ENCODE data around the gene OGA. TPM values are rescaled to one million over a fixed set of nuclear protein-coding genes. Genes with fewer than 3 reads are reported as not detected.

OGA gene
- 46.4 and 57.8 TPM in 2 replicates for total RNA-seq (2014; rRNA removed; shearing (Covaris generic))
- 39.7 and 50.8 TPM in 2 replicates for polyA plus RNA-seq (2015; cell fraction: cytosol; rRNA removed)
- polyA plus RNA-seq (2015; cell fraction: nucleus; rRNA removed) = 179 and 208 TPM in 2 replicates

DNA sequence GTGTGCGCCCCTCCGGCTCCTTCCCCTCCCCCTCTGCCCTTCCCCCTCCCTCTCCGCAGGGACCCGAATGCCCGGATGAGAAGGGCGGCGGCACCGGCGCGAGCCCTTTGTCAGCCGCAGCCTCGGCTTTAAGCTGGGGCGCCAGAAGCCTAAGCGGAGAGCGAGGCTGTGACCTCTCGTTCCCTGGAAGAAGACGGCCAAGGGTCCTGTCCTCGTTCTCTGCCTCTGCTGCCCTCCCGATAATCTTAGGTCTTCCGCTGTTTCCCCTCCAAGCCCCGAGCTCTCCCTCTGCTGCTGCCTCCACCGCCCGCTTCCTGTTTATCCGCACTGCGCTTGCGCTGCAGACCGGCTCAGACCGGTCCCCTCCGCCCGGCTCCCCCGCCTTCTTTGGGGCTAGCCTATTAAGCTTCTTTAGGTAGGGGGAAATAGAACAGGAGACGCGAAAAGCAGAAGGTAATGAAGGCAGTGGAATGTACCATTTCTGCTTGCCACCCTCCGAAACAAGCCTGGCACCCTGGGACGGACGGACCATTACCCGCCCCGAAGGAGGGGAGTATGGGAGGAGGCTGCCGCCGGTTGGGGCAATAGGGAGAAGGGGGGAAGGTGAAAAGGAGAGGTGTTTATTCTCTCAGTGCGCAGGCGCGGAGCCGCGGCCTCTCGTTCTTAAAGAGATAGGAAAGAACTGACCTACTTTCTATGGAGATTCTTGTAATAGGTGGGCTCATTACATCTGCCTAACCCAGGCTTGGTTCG lies at the start of gene OGA:
TSS of gene OGA (minus strand) at position 326 of the 753 bp plus-strand sequence. CDS start 422 bp downstream, outside the sequence.
- in situ Hi-C loops (cut with HindIII; ENCODE audit: low pct_unique_long_range_greater_than_20kb, low sequenced_read_pairs) = no loop called here
- peak; percentile 98 for DNase-seq (ENCODE audit: low read depth, low spot score)

DNA sequence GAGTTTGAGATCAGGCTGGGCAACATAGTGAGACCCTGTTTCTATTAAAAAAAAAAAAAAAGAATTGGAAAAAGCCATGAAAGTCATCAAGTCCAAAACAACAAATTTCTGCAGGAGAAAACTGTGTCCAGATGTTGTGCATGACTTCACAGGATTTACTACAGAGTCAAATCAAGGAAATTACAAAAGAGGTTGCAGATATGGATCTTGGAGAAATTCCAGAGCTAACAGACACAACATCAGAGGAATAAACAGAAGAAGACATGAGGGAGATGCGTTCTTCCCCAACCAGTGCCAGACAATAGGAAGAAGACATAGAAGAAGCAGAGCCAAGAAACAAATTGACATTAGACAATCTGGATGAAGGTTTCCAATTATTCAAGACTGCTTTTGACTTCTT lies 49.7 kb upstream of the OGA start:
- in situ Hi-C loops (cut with HindIII; ENCODE audit: low pct_unique_long_range_greater_than_20kb, low sequenced_read_pairs) = no loop called here

DNA sequence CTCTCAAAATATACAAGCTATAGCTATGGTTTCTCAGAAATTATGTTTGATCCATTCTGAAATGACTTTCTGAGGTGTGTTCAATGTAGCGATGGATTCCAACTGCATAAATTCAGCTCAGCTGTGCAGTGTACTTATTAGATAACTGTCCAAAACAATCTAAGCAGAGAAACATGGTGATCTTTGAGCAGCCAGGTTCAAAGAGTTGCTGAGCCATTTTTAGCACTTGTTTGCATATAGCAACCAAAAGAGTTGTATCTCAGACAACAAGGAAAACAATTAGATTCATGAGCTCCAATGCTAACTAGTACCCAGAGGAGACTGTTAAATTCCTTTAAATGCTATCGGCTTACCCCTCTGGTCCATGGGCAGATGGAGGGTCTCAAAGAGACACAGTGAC lies 41.3 kb upstream of the OGA start:
- in situ Hi-C loops (cut with HindIII; ENCODE audit: low pct_unique_long_range_greater_than_20kb, low sequenced_read_pairs) = no loop called here
- DNase-seq (ENCODE audit: low read depth, low spot score) = no peak

More for the DNA sequence above, 49.7 kb upstream of the OGA start:
- no peak for DNase-seq (ENCODE audit: low read depth, low spot score)

DNA sequence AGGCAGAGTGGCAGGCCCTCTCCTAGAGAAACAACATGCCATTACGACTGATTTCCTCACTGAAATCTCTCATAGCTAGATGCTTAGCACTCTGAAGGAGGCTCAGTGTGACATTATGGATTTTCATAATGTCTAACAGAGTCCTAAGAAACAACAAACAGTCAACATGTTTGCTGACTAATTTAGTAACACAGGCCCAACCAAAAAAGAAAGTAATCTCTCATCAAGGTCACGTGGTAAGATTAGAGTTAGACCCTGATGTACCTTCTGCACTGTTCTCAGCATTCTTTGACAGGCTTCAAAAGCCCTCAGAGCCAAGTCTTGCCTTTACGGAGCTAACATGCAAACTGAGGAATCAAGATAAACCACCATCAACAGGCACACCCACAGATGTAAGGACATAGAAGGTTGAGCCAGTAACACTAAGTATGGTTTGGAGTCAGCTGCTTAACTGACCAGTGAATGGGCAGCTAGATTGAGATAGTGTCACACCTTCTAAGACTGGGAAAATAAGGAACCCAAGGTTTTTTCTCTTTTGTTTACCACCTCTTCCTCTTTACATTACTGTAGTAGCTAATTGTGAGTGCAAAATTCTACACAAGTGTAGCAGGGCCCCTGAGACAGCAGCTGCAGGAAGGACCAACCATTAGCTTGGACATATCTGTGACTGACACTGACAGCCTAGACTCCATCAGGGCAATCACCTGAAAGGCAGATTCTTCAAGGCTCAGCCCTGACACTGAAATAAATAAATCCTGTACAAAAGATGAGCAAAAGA lies 40.7 kb upstream of the OGA start:
- no peak for DNase-seq (ENCODE audit: low read depth, low spot score)
- in situ Hi-C loops (cut with HindIII; ENCODE audit: low pct_unique_long_range_greater_than_20kb, low sequenced_read_pairs) = no loop called here

DNA sequence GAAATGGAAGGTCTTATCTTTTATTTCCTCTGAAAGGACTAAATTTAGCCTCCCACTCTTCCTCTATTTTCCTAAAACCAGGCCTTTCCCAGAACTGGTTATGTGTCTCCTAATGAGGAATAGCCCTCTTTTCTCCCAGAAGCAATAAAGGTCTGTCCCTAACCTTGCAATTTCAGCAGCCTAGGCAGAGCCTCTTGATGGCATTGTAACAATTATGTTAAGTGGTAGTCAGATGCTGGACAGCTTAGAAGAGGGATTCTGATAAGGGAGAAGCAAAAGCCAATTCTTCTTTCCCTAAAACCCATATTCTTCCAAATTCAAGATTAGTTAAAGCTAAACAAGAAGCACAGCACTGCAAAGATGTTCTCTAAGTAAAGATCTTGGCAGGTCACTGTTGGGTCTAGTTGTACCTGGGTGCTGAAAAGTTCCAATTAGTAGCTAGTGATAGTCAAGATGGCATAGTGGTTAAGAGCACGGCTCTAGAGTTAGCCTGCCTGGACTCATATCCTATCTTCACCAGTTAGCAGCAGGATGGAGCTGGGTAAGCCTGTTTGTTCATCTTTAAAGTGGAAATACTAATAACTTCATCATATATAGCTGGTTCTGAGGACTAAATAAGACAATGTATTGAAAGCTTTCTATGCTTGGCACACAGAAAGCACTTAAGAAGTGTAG lies 39.7 kb upstream of the OGA start:
- in situ Hi-C loops (cut with HindIII; ENCODE audit: low pct_unique_long_range_greater_than_20kb, low sequenced_read_pairs) = no loop called here
- DNase-seq (ENCODE audit: low read depth, low spot score) = no peak

DNA sequence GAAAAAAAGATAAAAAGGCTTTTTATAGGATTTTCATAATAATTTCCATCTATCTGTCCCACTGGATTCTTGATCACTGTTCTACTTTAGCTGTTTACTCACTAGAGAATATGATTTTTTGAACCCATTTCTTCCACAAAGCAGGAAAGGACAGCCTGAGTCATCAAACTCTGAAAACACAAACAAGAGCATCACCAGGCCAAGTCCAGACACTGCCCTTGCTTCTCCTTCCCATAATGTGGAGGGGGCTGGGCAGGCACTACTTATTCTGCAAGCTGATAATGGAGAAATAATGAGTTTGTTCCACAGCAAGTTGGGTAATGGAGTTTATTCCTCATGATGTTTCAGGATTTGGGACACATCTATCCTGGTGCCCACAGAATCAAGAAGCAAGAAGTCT lies 38.4 kb upstream of the OGA start:
- no peak for DNase-seq (ENCODE audit: low read depth, low spot score)
- in situ Hi-C loops (cut with HindIII; ENCODE audit: low pct_unique_long_range_greater_than_20kb, low sequenced_read_pairs) = no loop called here

DNA sequence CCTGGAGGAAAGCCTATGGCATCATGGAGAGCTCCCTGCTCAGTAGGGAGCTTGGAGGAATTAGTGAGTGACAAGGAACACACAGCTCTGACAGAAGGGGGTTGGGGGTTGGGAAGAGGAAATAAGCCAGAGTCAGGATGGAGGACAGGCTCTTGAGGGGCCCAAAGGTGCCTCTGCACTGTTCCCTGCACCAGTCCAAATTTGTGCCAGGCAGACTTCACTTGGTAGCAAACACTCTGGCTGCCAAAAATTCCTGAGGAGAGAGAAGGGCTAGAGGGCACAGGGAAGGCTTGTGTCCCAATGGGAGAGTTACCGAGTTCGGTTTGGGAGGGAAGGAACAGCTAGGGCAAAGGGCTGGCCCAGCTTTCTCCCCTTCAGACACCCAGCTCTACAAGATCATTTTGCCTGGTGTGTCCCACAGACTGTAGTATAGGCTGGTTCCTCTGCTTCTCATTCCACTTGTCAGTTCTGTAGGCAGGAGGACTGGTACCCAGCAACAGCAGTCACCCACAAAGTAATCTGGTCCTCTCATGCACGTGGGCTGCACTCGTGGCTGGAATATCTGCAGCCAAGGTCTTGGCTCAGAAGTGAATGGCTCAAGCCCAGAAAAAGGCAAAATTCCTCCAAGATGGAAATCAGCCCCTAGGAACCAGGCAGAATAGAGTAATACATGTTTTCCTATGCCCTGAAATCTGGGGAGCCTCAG lies 33.3 kb upstream of the OGA start:
- in situ Hi-C loops (cut with HindIII; ENCODE audit: low pct_unique_long_range_greater_than_20kb, low sequenced_read_pairs) = no loop called here
- DNase-seq (ENCODE audit: low read depth, low spot score) = no peak

DNA sequence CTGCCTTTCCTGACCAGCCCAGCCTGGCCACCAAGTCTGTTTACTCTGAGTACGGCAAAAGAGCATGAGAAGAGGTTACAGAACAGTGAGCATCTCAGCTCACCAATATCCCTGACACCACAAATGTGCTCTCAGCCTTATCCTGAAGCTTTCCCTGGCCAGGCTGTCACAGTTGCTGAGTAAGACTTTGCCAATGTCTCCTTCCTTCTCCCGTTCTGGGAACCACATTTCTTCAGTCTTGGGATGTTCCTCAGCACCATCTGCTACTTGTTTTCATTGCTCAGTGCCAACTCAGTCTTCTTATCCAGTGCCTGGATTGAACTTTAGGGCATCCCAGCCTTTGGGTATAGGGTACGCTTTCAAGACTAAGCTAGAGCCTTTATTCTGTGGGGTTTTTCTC lies 32.5 kb upstream of the OGA start:
- no peak for DNase-seq (ENCODE audit: low read depth, low spot score)
- in situ Hi-C loops (cut with HindIII; ENCODE audit: low pct_unique_long_range_greater_than_20kb, low sequenced_read_pairs) = no loop called here

DNA sequence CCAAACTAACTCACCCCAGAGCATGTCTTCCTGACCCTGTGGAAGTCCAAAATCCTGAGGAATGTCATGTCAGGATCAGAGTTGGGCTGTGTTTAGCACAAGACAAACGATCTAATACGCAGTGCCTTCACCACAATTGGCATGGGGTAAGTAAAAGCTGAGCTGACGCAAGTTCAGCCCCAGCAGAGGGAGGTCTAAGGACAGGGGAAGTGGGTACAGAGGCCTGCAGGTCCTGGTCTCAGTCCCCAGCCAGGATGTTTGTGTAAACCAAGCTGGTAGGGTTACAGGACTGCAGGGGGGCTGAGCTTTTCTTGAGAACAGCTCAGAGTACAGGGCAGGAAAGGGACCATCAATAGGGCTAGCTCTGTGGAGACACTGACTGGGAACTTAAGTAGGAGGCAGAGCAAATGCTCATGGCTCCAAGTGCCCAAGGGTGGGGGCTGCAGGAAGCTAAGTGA lies 30.7 kb upstream of the OGA start:
- in situ Hi-C loops (cut with HindIII; ENCODE audit: low pct_unique_long_range_greater_than_20kb, low sequenced_read_pairs) = no loop called here
- DNase-seq (ENCODE audit: low read depth, low spot score) = no peak

DNA sequence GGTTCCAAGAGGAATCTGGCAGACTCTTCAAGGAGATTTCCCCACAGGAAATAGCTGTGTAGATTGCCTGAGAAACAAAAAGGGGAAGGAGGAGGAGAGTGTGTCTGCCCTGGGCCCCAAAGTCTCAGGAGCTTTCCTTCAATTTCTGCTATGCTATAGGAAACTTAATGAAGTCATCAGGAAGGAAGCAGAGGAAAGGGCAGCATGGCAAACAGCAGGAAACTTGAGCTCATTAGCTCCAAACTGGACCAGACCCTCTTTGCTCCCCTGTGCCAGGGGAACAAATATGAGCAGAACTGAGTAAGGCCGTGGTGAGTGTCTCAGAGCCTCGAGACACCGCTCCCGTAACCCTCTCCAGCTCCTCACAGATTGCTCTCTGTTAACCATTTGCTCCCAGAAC lies 30.2 kb upstream of the OGA start:
- in situ Hi-C loops (cut with HindIII; ENCODE audit: low pct_unique_long_range_greater_than_20kb, low sequenced_read_pairs) = no loop called here
- no peak for DNase-seq (ENCODE audit: low read depth, low spot score)

DNA sequence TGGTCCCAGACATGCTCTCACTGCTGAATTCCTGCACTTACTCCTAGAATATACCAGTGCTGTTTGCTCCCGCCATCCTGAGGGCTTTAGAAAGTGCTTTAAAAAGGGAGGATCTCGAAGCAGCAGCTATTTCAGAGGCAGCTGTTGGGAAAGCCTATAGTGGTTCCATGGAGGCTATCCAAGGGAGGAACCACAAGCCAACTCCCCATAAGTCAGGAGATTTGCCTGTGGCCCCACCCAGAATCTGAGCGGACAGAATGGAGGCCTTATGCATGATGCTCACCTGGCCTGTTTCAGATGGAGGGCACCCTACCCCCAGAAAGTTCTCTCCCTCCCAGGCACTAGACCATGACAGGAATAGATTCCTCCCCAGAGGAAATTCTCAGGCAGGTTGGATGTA lies 27.6 kb upstream of the OGA start:
- in situ Hi-C loops (cut with HindIII; ENCODE audit: low pct_unique_long_range_greater_than_20kb, low sequenced_read_pairs) = no loop called here
- no peak for DNase-seq (ENCODE audit: low read depth, low spot score)

DNA sequence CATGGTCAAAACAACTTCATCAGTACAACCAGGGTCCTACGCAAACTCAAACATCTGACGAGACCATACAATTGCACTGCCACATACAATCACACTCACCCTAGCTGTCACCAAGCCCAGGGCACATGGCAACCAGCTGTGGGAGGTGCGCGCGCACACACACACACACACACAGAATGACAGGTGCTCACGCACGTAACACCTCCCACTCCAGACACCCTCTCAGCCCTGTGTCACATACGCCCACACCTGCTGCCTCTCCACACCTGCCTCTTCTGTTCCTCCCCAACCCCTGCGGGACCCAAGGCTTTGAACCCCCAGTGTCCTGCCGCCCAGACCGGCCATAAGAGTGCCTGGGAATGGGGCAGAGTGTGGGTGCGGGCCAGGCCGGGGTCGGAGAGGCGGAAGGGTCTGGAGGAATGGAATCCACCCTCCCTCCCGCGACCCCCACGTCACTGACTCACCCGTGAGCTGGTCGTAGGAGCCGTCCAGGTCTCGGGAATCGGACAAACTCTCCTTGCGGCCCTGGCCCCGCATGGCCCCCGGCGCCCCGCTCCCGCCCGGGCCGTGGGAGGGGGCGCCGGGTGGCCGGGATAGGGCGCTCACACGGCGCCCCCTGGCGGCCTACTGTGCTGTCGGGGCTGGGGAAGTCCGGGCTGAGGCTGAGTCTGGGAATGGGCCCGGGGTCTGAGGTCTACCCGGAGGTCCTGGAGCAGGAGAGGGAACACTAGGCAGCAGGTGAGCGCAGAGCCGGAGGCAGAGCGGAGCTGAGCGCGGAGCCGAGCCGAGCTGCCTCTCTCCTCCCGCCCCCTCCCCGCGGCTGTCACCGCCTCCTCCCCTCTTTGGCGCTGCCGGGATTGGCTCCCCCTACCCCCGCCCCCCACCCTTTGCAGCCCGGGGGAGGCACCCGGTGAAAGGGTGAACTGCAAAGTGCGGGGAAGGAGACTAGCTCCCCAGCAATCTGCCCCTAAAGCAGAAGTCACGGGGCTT lies 25.1 kb upstream of the OGA start, which contains the start of gene KCNIP2:
TSS of gene KCNIP2 (minus strand) at position 769 of the 990 bp plus-strand sequence. CDS start at position 537, 232 bp downstream.
- in situ Hi-C loops (cut with HindIII; ENCODE audit: low pct_unique_long_range_greater_than_20kb, low sequenced_read_pairs) = no loop called here
- DNase-seq (ENCODE audit: low read depth, low spot score) = peak; percentile 44

DNA sequence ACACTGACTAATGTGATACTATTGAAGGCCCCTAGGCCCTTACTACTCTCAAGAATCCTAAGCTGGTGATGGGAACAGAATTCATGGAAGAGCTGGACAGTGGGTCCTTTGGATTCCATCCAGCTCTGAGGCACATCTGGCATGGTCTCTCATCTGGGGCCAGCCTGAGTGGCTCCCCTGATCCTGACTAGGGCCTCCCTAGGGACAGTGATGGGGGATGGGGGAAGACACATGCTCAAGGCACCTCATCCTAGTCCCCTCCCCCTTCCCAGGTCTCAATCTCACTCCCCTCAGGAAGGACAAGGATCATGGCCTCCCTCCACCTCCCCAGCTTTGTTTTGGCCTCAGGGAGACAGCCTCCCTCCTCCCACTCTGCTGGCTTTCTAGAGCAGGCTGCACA lies 23.6 kb upstream of the OGA start:
- DNase-seq (ENCODE audit: low read depth, low spot score) = no peak
- in situ Hi-C loops (cut with HindIII; ENCODE audit: low pct_unique_long_range_greater_than_20kb, low sequenced_read_pairs) = no loop called here

DNA sequence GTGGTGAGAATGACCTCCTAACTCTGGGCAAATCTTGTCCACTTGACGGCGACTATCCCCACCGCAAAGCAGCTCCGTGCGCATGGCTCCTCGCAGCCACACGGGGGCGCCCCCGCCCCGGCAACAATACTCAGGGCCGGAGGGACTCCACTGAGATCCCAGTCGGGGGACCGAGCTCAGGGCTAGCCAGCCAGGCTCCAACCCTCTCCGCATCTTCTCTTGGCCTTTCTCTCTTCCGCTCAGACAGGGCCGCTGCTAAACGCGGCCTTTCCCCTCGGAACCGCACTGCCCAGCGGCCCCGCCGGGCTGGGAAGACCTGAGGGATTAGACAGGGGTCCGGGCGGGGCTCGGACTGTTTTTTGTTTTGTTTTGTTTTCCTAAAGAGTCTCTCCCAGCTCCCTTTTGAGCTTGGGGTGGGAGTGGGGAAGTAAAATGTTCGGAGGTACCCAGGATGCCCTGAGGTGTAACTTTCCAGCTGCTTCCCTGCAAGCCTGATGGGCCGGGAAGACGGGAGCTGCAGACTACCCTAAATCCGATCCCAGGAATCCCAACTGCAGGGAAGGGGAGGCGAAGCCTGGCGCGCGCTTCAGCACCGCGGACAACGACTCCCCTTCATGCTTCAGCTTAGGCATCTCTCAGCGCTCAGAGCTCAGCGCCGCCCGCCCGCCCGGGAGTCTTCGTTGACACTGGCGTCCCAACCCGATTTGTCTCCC lies 22.7 kb upstream of the OGA start:
- peak; percentile 82 for DNase-seq (ENCODE audit: low read depth, low spot score)
- in situ Hi-C loops (cut with HindIII; ENCODE audit: low pct_unique_long_range_greater_than_20kb, low sequenced_read_pairs) = no loop called here

DNA sequence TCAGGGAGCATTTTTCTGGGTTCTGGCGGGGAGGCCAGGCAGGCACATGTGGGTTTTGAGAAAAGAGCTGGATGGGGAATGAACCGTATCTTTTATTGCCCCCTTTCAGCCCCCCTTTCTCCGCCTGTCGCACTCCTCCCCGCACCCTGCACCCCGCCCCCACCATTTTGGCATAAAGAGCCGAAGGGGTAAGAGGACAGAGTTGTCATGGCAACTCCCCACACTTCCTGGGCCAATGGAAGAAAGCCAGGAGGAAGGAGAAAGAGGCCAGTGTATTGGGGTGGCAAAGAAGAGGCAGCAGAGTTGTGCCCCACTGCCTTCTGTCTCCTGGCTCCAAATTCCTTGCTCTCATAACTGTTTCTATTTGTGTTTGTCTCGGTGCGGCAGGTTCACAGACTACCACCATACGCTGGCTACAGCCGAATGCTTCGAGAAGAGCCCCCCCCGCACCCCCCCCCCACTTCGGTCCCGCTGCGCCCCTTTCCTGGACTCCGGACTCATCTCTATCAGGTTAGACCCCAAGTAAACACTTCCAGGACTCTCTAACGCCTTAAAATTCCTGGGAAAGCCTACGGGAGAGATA lies 21.9 kb upstream of the OGA start:
- DNase-seq (ENCODE audit: low read depth, low spot score) = peak; percentile 77

More for the DNA sequence above, 21.9 kb upstream of the OGA start:
- in situ Hi-C loops (cut with HindIII; ENCODE audit: low pct_unique_long_range_greater_than_20kb, low sequenced_read_pairs) = no loop called here
